Gastroesophageal sphincter (tissue), 3 donors: ENCODE data around the gene SOX5.

ENCODE experiments used
- CTCF ChIP-seq, 4 experiments: fragments of 200-600 bp in 2 of 4; fragments of 450-650 bp in 2 of 4; sonication (generic) in 1 of 4; IDR thresholded peaks; one replicate each; pipeline ENCODE4 v1.5.1; 2017 to 2019; ENCODE audit warnings: antibody characterized with exemption in 4 of 4, mild to moderate bottlenecking in 2 of 4, moderate library complexity in 2 of 4
- EP300 ChIP-seq: sonication (generic); formaldehyde crosslinking; IDR thresholded peaks from one replicate; pipeline ENCODE4 v1.6.1; 2017; ENCODE audit warnings: antibody characterized with exemption, mild to moderate bottlenecking
- POLR2A ChIP-seq, 2 donors: fragments of 450-650 bp; IDR thresholded peaks; one replicate each; pipeline ENCODE4 v1.6.1; 2017; ENCODE audit warnings: antibody characterized with exemption in 2 of 2, mild to moderate bottlenecking in 2 of 2, moderate library complexity in 1 of 2
- POLR2AphosphoS5 ChIP-seq: sonication (generic); formaldehyde crosslinking; IDR thresholded peaks from one replicate; pipeline ENCODE4 v1.6.1; 2017; ENCODE audit warnings: antibody characterized with exemption

GRCh38 chr12:23528316-23528715 lies 421.2 kb downstream of the SOX5 start:
- no peak for TF ChIP-seq CTCF (IDR thresholded peaks at IDR 0.05)
- no peak for TF ChIP-seq EP300
- TF ChIP-seq POLR2A (IDR thresholded peaks at IDR 0.05) = no peak
- TF ChIP-seq POLR2AphosphoS5 = no peak
